ENCODE data around the gene SIX1. TPM values are rescaled to one million over a fixed set of nuclear protein-coding genes. Genes with fewer than 3 reads are reported as not detected.

The SIX1 gene
- total RNA-seq, 1 donor from 2014 or later: 339 TPM

DNA sequence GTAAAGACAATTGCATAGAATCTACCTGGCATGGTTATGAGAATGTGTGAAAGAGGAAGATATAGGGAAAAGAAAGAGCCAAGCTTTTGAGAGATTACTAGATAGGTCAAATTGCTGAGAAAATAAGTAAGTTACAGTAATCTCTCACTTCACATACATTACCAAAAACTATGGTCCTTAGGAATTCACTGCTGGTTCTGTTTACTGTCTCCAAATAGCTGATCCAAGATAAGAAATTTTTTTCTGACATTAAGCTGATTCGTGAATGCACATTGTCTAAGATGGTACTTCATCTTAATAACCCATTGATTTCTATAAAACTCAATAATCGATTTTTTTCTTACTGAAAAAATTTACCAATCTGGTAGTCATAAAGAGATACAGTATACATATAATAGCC is 17.4 kb downstream of the SIX1 start:
- H3K4me3 Mint-ChIP-seq (ENCODE audit: unreplicated experiment): no peak overlapping the region
- no peaks in the 10 kb centered on the region for H3K27me3 Mint-ChIP-seq (ENCODE audit: unreplicated experiment)

DNA sequence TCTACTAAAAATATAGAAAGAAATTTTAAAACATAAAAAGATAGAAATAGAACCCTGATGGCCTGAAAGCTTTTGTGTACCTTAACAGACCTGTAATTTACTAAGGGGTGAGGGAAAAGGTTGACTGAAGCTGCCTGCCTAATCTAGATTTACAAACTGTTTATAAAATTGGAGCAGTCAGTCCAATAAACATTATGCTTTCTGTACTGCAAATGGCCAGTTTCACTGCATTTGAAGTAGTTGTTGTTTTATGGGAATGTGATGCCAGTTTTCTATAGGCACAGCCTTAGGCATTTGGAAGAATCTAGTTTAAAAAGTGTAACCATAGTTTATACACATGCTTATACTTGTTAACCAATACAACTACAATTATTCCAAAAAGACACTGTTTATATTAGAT is 19.1 kb downstream of the SIX1 start:
- TF ChIP-seq, protein P1, sequence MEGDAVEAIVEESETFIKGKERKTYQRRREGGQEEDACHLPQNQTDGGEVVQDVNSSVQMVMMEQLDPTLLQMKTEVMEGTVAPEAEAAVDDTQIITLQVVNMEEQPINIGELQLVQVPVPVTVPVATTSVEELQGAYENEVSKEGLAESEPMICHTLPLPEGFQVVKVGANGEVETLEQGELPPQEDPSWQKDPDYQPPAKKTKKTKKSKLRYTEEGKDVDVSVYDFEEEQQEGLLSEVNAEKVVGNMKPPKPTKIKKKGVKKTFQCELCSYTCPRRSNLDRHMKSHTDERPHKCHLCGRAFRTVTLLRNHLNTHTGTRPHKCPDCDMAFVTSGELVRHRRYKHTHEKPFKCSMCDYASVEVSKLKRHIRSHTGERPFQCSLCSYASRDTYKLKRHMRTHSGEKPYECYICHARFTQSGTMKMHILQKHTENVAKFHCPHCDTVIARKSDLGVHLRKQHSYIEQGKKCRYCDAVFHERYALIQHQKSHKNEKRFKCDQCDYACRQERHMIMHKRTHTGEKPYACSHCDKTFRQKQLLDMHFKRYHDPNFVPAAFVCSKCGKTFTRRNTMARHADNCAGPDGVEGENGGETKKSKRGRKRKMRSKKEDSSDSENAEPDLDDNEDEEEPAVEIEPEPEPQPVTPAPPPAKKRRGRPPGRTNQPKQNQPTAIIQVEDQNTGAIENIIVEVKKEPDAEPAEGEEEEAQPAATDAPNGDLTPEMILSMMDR (IDR thresholded peaks at IDR 0.05): no peak
- no peak for DNase-seq (ENCODE audit: extremely low spot score, unreplicated experiment)
- Mint-ChIP-seq H3K27me3 (ENCODE audit: unreplicated experiment) (no peaks in the 10 kb centered on the region), H3K9me3 (ENCODE audit: unreplicated experiment) (no peaks in the 10 kb centered on the region), H3K36me3 (ENCODE audit: unreplicated experiment) (peaks cover 16% of the 10 kb centered on the region), H3K27ac (ENCODE audit: unreplicated experiment) (peak overlapping the region; percentile 71), H3K4me1 (ENCODE audit: unreplicated experiment) (peaks cover 69% of the 10 kb centered on the region), H3K4me3 (ENCODE audit: unreplicated experiment) (no peak overlapping the region)

More for the DNA sequence above, 17.4 kb downstream of the SIX1 start:
- Mint-ChIP-seq H3K36me3 (ENCODE audit: unreplicated experiment) (peaks cover 16% of the 10 kb centered on the region), H3K4me1 (ENCODE audit: unreplicated experiment) (peaks cover 72% of the 10 kb centered on the region), H3K27ac (ENCODE audit: unreplicated experiment) (peak overlapping the region; percentile 71), H3K9me3 (ENCODE audit: unreplicated experiment) (no peaks in the 10 kb centered on the region)
- no peak for DNase-seq (ENCODE audit: extremely low spot score, unreplicated experiment)
- TF ChIP-seq, protein P1 (IDR thresholded peaks at IDR 0.05): no peak

DNA sequence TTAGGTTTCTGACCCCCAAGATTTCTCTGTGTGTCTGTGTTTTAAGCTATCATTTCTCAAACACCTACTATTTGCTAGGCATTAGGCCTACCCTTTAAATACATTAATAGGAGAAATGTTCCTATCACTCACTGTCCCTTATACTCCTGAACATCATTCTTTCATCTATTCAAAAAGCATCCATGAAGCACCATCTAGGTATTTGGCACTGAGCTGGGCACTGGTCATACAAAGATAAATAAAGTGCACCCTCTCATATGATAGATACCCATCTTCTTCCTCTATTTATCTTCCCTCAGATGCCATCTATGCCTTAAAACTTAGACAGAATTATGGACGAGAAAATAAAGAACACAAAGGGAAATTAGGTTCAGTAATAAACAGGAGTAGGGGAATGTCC is 20.4 kb downstream of the SIX1 start:
- peaks cover 18% of the 10 kb centered on the region for H3K36me3 Mint-ChIP-seq (ENCODE audit: unreplicated experiment)
- peak overlapping the region; percentile 71 for H3K27ac Mint-ChIP-seq (ENCODE audit: unreplicated experiment)
- DNase-seq (ENCODE audit: extremely low spot score, unreplicated experiment): no peak
- no peak overlapping the region for H3K4me3 Mint-ChIP-seq (ENCODE audit: unreplicated experiment)
- H3K9me3 Mint-ChIP-seq (ENCODE audit: unreplicated experiment): no peaks in the 10 kb centered on the region
- H3K27me3 Mint-ChIP-seq (ENCODE audit: unreplicated experiment): no peaks in the 10 kb centered on the region
- H3K4me1 Mint-ChIP-seq (ENCODE audit: unreplicated experiment): peaks cover 66% of the 10 kb centered on the region
- TF ChIP-seq, protein P1 (IDR thresholded peaks at IDR 0.05): no peak

DNA sequence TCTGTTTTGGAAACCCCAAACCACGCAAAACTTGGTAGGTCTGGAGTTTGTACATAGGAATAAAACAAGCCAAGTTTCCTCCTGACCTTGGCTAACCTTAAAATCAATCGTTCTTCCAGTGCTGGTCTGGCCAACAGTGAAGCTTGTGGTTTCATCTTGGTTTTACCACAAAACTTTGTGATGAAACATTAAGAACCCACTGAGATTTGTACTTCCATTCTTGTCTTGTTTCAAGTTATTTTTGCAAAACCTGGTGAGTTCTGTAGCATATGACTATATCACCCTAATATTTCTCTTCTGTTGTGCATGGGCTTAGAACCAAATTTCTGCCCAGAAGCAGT is 26.4 kb downstream of the SIX1 start:
- H3K4me1 Mint-ChIP-seq (ENCODE audit: unreplicated experiment): peaks cover 77% of the 10 kb centered on the region
- H3K27ac Mint-ChIP-seq (ENCODE audit: unreplicated experiment): peak overlapping the region; percentile 78
- no peak for DNase-seq (ENCODE audit: extremely low spot score, unreplicated experiment)
- H3K9me3 Mint-ChIP-seq (ENCODE audit: unreplicated experiment): no peaks in the 10 kb centered on the region
- H3K4me3 Mint-ChIP-seq (ENCODE audit: unreplicated experiment): no peak overlapping the region
- TF ChIP-seq, protein P1 (IDR thresholded peaks at IDR 0.05): no peak
- H3K36me3 Mint-ChIP-seq (ENCODE audit: unreplicated experiment): peaks cover 25% of the 10 kb centered on the region
- H3K27me3 Mint-ChIP-seq (ENCODE audit: unreplicated experiment): no peaks in the 10 kb centered on the region

GRCh38 chr14:60622210-60622916 is 26.9 kb downstream of the SIX1 start:
- no peak for DNase-seq (ENCODE audit: extremely low spot score, unreplicated experiment)
- no peaks in the 10 kb centered on the region for H3K27me3 Mint-ChIP-seq (ENCODE audit: unreplicated experiment)
- H3K4me3 Mint-ChIP-seq (ENCODE audit: unreplicated experiment): no peak overlapping the region
- no peaks in the 10 kb centered on the region for H3K9me3 Mint-ChIP-seq (ENCODE audit: unreplicated experiment)
- peaks cover 81% of the 10 kb centered on the region for H3K4me1 Mint-ChIP-seq (ENCODE audit: unreplicated experiment)
- H3K27ac Mint-ChIP-seq (ENCODE audit: unreplicated experiment): peak overlapping the region; percentile 63
- TF ChIP-seq, protein P1 (IDR thresholded peaks at IDR 0.05): no peak
- H3K36me3 Mint-ChIP-seq (ENCODE audit: unreplicated experiment): peaks cover 25% of the 10 kb centered on the region
